GM19351 (cell line): ENCODE measurements around the gene ACAP1.

ENCODE experiments used
- ATAC-seq: cut with Tn5 transposase; IDR thresholded peaks from one replicate; pipeline ENCODE4 v1.9.1; 2021; ENCODE audit warnings: mild to moderate bottlenecking, moderate library complexity; ENCODE audit not compliant: unreplicated experiment

Gene ACAP1

DNA sequence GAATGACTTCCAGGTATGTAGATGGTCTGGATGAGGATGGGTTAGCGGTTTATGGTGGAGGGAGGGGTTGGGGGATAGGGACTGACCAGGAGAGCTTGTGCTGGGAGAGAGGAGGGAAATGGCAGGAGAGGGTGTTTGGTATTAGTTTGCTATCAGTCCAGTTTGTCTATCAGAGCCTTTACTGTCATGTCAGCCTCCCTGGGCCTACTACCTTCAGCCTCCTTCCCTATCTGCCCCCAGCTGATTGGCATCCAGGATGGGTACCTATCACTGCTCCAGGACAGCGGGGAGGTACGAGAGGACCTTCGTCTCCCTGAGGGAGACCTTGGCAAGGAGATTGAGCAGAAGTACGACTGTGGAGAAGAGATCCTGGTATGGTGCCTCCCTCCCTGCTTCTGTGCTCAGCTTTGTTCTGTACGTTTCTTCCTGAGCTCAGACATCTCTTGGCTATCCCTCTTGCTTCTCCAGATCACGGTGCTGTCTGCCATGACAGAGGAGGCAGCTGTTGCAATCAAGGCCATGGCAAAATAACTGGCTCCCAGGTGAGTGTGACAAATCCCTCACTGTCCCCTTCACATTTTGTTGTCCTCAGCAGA, 25.1 kb upstream of the ACAP1 start:
- no peak for ATAC-seq

DNA sequence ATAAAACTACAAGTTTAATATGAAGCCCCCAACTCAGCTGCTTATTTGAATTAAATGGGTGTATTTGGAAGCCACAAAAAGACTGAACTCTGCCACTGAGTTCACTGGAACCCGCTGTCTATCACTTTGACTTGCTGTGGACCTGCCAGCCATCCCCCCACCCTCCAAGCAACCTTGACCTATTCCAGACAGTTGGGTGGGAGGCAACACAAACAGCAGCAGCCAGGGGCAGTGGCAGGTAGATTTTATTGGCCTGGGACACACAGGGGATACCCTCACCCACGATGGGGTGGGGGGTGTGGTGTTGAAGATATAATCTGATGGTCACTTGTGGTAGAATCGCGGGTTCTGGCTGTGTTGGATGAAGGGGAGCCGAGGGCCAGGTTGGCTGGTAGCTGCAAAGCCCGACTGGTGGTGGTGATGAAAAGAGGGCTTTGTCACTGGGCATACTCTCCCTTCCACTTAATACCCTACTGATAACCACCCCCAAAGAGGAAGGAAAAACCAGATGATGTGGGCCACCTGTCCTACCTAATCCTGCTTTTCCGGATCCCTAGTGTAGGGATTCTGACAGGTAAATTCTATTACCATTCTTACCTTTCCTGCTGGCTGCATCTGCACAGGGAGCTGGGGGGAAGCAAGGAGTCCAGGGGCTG, 23.8 kb upstream of the ACAP1 start:
- ATAC-seq, result no peak

GRCh38 chr17:7313088-7313889, 23.0 kb upstream of the ACAP1 start:
- no peak for ATAC-seq

DNA sequence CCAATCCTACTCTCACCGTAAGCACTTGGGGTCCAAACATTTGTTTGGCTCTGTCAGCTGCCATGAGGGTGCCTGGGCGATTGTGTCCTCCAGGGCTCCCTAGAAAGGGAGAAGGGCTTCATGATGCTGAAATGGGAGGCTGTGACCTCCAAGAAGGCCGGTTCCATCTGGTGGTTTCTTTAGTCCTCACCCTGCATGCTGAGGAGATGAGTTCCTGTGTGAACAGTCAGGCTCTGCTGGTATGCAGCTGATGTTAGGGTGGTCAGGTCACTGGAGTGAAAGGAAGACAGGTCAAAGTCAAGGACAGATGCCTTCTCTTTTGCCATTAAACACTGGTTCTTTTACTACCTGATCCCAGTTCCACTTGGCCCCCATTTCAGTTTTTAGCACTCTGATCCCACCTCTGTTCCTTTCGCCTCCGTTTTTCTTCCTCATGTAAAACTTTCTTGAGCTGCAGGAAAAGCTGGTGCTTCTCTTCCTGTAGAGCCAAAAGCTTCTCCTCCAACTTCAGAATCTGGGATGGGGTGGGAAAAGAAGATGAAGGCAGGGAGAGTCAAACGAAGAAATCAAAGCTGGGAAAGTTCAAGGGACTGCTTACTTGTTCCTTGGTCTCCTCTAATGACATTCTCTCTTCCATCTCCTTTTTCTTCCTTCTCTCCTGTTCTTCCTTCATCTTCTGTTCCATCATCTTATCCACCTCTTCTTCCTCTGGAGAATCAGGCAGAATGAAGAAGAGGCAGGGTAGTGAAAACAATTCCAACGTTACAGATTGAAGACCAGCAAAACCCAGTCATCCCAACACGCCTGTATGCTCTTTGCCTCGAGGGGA, 22.2 kb upstream of the ACAP1 start:
- no peak for ATAC-seq

DNA sequence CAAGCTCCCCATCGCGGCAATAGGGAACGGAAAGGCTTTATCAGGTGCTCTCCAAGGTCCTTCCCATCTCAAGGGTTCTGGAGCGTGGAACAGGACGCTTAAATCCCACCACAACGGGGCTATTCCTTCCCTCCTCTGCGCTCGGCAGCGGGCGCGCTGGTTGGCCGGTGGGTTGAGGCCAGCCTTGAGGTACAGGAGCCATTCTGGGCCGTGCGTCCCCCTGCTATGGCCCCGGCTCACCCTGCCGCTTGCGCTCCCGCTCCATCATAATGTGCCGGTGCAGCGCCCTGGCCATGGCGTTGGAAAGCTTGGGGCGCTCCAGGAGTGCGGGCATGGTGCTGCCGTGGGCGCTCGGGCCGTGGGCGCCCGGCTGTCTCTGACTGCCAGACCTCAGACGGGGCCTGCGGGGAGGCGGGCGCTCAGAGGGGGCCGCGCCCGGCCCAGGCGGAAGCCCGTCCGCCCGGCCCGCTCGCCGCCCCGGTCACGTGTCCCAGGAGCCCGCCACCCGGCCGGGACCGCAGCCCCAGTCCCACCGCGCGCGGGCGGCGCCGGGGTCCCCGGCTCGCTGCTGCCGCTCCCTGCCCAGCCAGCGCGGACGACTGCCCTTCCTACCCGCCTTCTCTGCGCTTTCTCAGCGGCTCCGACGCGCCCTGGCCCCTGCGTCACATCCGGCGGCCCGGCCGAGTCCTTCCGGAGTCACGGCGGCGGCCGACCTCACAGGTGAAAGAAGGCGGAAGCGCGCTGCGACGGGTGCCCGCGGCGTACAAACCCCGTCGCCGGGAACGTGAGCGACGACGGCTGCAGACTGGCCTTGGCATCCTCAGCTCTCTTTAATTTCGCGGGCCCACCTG, 21.4 kb upstream of the ACAP1 start, which contains the start of gene GPS2:
Gene GPS2, minus strand, starts transcription at position 642 of the 851 bp plus-strand sequence. Its CDS starts 308 bp downstream, at position 334.
- ATAC-seq, result peak; percentile 78

GRCh38 chr17:7315570-7316235, 20.6 kb upstream of the ACAP1 start:
- ATAC-seq, result peak; percentile 14

DNA sequence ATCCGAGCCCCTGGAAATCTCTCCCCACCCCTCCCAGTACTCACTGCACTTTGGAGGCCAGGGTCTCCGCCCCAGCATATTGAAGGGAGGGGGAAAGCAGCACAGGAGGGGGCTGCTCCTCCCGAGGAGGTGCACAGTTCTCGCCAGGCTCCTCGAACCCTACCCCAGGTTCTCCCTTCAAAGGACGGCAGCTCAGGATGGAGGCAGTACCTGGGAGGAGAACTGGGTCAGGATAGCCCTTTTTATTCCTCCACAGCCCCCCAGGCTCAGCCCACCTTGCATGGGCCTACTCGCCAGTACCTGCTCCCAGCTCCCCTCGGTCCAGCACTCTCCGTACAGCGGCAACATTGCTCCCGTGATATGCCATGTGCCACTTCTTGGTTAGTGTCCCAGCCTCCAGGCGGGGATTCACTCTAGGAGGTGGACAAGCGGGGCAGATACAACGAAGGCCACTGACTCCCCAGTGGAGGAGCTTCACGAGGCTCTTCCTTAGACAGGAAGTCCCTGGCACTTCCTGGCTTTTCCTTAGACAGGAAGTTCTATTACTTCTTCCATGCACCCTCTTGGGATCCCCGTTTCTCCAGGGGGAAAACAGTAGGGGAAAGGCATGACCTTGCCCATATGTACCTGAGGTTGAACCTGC, 19.0 kb upstream of the ACAP1 start:
- ATAC-seq, result no peak

DNA sequence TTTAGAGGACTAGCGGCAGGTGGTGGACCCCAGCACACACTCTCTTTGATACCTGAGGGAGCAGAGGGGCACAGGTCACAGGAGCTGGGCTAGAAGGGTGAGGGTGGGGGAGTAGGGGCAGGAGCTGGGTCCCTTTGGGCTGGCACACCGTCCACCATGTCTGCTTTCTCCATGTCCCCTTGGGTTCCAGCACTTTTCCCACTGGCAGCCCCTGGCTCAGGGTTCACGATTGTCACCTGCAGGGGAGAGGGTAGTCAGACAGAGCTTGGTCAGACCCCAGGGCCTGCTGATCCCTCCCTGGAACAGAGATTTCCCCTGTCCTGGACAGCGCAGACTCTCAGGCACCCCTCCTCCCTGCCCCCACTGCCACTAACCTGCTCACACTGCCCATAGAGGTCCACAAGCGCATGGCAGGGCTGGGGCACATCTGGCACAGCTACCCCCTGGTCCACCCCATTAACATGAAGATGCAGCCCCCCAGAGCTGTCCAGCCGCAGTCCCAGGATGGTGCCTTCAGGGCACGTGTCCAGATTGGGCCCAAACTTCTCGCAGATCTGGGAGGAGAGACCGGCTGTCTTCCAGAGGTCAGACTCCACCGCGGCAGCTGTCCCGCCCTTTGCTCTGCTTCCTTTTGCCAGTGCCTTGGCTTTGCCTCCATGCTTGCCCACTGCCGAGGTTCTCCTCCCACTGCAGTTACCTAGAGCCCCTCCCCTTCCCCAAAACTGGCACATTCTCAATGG, 18.0 kb upstream of the ACAP1 start:
- no peak for ATAC-seq

GRCh38 chr17:7321466-7321865, 14.9 kb upstream of the ACAP1 start:
- no peak for ATAC-seq

DNA sequence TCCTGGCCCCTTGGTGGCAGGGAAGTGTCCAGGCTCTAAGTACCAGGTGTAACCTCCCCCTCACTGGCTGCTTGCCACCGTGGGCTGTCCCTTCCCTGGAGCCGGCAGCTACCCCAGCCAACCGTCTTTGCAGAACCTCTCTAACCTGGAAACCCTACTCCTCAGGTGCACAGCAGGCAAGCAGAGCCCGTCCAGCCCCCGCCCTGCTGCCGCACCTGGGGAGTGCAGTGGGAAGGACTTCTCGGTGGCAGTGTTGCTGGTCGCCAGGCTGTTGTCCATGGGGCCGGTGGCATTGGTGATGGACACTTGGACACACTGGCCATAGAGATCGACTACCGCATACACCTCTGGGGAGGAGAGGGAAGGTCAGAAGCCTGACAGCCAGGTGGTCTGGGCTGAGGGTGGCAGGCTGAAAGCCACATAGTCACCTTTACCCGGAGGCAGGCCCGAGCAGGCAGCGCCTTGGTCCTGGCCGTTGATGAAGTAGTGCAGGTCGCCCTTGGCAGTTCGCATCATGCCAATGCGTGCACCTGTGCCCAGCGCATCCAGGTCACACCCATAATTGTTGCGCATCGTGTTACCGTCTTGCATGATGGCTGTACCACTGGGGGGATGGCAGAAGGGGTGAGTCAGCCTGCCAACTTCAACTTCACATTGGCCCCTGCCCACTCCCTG, 13.7 kb upstream of the ACAP1 start:
- no peak for ATAC-seq

GRCh38 chr17:7323731-7324437, 12.4 kb upstream of the ACAP1 start:
- no peak for ATAC-seq

DNA sequence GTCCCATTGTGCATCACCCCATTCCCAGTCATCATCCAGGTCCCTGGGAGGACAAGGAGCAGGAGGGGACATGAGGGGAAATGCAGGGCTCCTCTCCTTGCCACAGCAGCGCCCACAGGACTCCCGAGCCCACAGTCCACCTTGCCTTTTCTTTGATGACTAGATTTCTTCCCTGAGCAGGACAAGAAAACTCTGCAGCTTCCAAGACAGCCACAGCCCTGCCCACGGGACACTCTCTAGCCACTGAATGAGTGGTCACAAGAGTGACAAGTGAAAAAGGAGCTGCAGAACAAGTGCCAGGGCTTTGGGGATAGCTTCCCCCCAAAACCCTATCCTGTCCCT, 11.9 kb upstream of the ACAP1 start:
- no peak for ATAC-seq

DNA sequence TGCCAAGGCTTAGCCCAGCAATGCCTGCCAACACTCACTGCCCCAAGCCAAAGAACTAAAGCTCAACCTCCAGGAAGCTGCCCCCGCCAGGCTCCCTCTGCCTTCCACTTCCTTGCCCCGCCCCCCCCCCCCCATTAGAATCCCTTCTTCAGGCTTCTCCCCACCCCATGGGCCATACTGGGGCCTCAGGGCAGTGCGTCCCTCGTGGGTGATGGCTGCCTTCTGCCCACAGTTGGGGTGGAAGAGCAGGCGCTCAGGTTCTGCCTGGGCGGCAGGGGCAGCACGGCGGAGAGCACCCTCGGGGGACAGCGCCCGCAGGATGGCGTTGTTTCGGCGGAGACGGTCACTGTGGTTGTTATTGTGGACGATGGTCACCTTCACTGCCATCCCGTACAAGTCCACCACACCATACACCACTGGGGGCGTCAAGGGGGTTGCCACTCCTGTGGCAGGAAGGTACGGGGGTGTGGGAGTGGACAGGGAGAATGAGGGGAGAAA, 11.2 kb upstream of the ACAP1 start:
- ATAC-seq, result no peak

- no peak for ATAC-seq
These were observed 10.1 kb upstream of the ACAP1 start for GRCh38 chr17:7326186-7326585.

- ATAC-seq, result no peak
These were observed 9.3 kb upstream of the ACAP1 start for GRCh38 chr17:7327056-7327455.

DNA sequence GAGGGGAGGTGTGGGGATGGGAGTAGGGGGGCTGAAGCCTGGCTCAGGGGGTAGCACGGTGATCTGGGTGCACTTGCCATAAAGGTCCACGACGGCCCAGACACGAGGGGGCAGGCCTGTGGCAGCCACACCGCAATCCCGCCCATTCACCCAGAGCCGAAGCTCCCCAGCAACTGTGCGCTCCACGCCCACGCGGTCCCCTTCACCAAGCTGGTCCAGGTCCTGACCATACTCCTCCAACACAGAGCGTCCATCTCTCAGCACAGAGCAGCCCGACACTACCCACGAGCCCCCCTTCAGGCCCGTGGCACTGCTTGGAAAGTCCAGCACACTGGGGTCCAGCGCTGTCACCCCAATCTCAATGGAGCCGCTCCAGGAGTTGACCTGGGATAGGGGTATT, 8.8 kb upstream of the ACAP1 start:
- ATAC-seq, result no peak

DNA sequence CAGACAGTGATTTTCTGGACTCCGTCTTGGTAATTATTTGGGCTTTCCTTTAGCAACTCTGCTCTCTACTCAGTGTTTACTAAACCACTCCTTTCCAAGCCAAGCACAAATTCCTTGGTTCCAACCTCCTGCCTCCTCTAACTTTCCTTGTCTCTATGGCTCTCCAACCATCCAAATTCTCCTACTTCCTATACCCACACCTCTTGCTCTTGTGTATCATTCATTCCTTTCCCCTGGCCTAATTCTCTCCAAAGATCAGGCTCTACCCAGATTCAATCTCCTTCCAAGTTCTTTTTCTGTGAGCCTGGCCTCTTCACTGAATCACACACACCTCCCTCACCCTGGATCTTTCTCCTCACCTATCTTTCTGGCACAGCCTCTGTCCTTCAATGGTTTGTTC, 8.3 kb upstream of the ACAP1 start:
- no peak for ATAC-seq
